Stimulated activated CD4-positive, alpha-beta T cell treated with anti-CD3 and anti-CD28 coated beads, Interleukin-15, amount 100 ng/mL, for 48 hours (primary cell): ENCODE measurements around the gene KRT84.

Source experiments
- DNase-seq, 2 donors: peaks; one replicate each; pipeline ENCODE4 v3.0.0-alpha.2; 2020; ENCODE audit warnings: low read depth in 2 of 2

The KRT84 gene

GRCh38 chr12:52385226-52385702 lies at the start of gene KRT84:
TSS of gene KRT84 (minus strand) at chr12:52385652. CDS start at chr12:52385585, 67 bp downstream.
- DNase-seq, result no peak

GRCh38 chr12:52434760-52435530 lies 49.5 kb upstream of the KRT84 start:
- no peak for DNase-seq

- DNase-seq, result no peak
These were observed 48.8 kb upstream of the KRT84 start, which contains the start of gene KRT75 for GRCh38 chr12:52434081-52434733. TSS of gene KRT75 (minus strand) at chr12:52434371. CDS start at chr12:52434304, 67 bp downstream.

- DNase-seq, result no peak
These were observed 48.1 kb upstream of the KRT84 start for GRCh38 chr12:52433501-52434080.

GRCh38 chr12:52432559-52433207 lies 47.2 kb upstream of the KRT84 start:
- no peak for DNase-seq

- DNase-seq, result no peak
These were observed 42.7 kb upstream of the KRT84 start for GRCh38 chr12:52428121-52428520.

- DNase-seq, result no peak
These were observed 41.6 kb upstream of the KRT84 start for GRCh38 chr12:52427083-52427482.

GRCh38 chr12:52426034-52426433 lies 40.6 kb upstream of the KRT84 start:
- DNase-seq, result no peak

GRCh38 chr12:52425466-52425865 lies 40.0 kb upstream of the KRT84 start:
- DNase-seq, result no peak

- no peak for DNase-seq
These were observed 38.4 kb upstream of the KRT84 start for GRCh38 chr12:52423661-52424500.

GRCh38 chr12:52423035-52423434 lies 37.6 kb upstream of the KRT84 start:
- no peak for DNase-seq

- no peak for DNase-seq
These were observed 34.2 kb upstream of the KRT84 start for GRCh38 chr12:52419656-52420055.

GRCh38 chr12:52418576-52419110 lies 33.2 kb upstream of the KRT84 start:
- DNase-seq, result no peak

GRCh38 chr12:52417740-52418139 lies 32.3 kb upstream of the KRT84 start:
- DNase-seq, result no peak

- no peak for DNase-seq
These were observed 31.3 kb upstream of the KRT84 start for GRCh38 chr12:52416795-52417194.

GRCh38 chr12:52415870-52416750 lies 30.7 kb upstream of the KRT84 start:
- DNase-seq, result no peak

- DNase-seq, result no peak
These were observed 29.5 kb upstream of the KRT84 start for GRCh38 chr12:52414936-52415335.

- no peak for DNase-seq
These were observed 28.4 kb upstream of the KRT84 start for GRCh38 chr12:52413782-52414345.

- DNase-seq, result no peak
These were observed 27.8 kb upstream of the KRT84 start for GRCh38 chr12:52413202-52413601.

- no peak for DNase-seq
These were observed 26.4 kb upstream of the KRT84 start for GRCh38 chr12:52411815-52412214.
